CD4-positive, alpha-beta T cell (primary cell): Measurements from ENCODE around the gene C3. TPM values are rescaled to one million over a fixed set of nuclear protein-coding genes. Genes with fewer than 3 reads are reported as not detected.

ENCODE experiments used
- ATAC-seq: fragments of 200-7000 bp; cut with Tn5 transposase; one replicate; pipeline ENCODE4 v1.10.0; 2022; ENCODE audit warnings: mild to moderate bottlenecking; ENCODE audit not compliant: poor library complexity
- CTCF ChIA-PET: fragments of 350-600 bp; sonication (Branson Sonifier 250); formaldehyde crosslinking; loops from one replicate; lab custom pipeline; 2021; ENCODE audit warnings: antibody characterized with exemption, inconsistent platforms; lab: Charles Lee
- POLR2A ChIA-PET: fragments of 350-600 bp; sonication (Branson Sonifier 250); formaldehyde crosslinking; loops from one replicate; lab custom pipeline; 2021; ENCODE audit warnings: antibody characterized with exemption, inconsistent platforms; lab: Charles Lee
- DNase-seq, 14 experiments: peaks; one replicate each; pipeline ENCODE4 v3.0.0-alpha.2; 2013 to 2020; ENCODE audit warnings: mixed read lengths in 2 of 14
- H3K27ac ChIP-seq, 2 donors: one replicate each; pipeline versions ENCODE4 v1.5.1 to v1.7.0; 2013; ENCODE audit warnings: low read length in 2 of 2, low read depth in 1 of 2, mild to moderate bottlenecking in 1 of 2
- H3K27me3 ChIP-seq, 2 experiments: 1 replicate in 1 of 2; 2 replicates in 1 of 2; pipeline versions ENCODE4 v1.6.1 to v1.7.0; 2013; ENCODE audit warnings: low read length in 2 of 2, control low read depth in 1 of 2, mild to moderate bottlenecking in 1 of 2, moderate library complexity in 1 of 2; ENCODE audit not compliant: insufficient read depth in 2 of 2, control insufficient read depth in 1 of 2
- H3K36me3 ChIP-seq: one replicate; pipeline ENCODE4 v1.6.1; 2013; ENCODE audit warnings: low read length, control low read depth; ENCODE audit not compliant: insufficient read depth
- H3K4me1 ChIP-seq: one replicate; pipeline ENCODE4 v1.6.1; 2013; ENCODE audit warnings: low read length, control low read depth; ENCODE audit not compliant: insufficient read depth
- H3K4me3 ChIP-seq: one replicate; pipeline ENCODE4 v1.5.1; 2013; ENCODE audit warnings: mild to moderate bottlenecking, low read length, moderate library complexity
- H3K9me3 ChIP-seq, 2 experiments: 1 replicate in 1 of 2; 2 replicates in 1 of 2; pipeline versions ENCODE4 v1.6.1 to v1.7.0; 2013; ENCODE audit warnings: low read length in 2 of 2, mild to moderate bottlenecking in 2 of 2, control low read depth in 1 of 2, moderate library complexity in 1 of 2; ENCODE audit not compliant: control insufficient read depth in 1 of 2, insufficient read depth in 1 of 2
- H3K27ac Mint-ChIP-seq: one replicate; pipeline ENCODE4 v1.8.0; 2020; ENCODE audit warnings: mixed read lengths
- H3K27me3 Mint-ChIP-seq: one replicate; pipeline ENCODE4 v1.8.0; 2021; ENCODE audit warnings: mixed read lengths
- H3K36me3 Mint-ChIP-seq: one replicate; pipeline ENCODE4 v1.8.0; 2021; ENCODE audit warnings: low read depth, mixed read lengths
- H3K4me1 Mint-ChIP-seq: one replicate; pipeline ENCODE4 v1.8.0; 2021; ENCODE audit warnings: low read depth, mixed read lengths
- H3K4me3 Mint-ChIP-seq: one replicate; pipeline ENCODE4 v1.8.0; 2020; ENCODE audit warnings: mild to moderate bottlenecking, mixed read lengths
- H3K9me3 Mint-ChIP-seq: one replicate; pipeline ENCODE4 v1.8.0; 2020; ENCODE audit warnings: mixed read lengths
- CTCF ChIP-seq: fragments of 200-600 bp; IDR thresholded peaks from one replicate; pipeline ENCODE4 v1.8.0; 2022; ENCODE audit warnings: antibody characterized with exemption, mild to moderate bottlenecking
- intact Hi-C, 2 experiments: fragments of 100-400 bp; cut with DNase I in 1 of 2; cut with micrococcal nuclease in 1 of 2; formaldehyde crosslinking; loops; one replicate each; pipeline versions ENCODE4 v1.15.1 to v1.9.0; 2023 to 2025; cut with DNase I, micrococcal nuclease
- total RNA-seq, 174 experiments: library from RNA in 2 of 174; stranded (reverse) in 2 of 174; gene quantifications; one replicate each; pipeline ENCODE4 v1.2.3 and lab custom pipeline; 2021 to 2026

Gene C3
- total RNA-seq, 2 experiments from 2014 or later, result 0.55 TPM; not detected in 1

DNA sequence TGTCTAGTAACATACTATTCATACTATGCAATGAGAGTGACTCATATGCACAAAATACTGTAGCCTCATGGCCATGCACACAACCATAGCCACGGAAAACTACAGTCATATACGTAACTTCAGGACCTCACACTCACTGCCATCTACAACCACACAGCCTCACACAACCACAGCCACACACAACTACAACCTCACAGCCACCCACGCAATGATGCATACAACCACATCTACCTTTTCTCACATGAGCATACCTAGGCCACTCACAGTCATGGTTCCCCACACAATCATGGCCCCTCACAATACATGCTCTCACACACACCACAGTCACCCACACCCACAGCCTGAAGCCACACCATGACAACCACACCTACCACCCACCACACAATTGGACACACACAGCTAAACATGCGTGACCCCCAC lies 41.8 kb downstream of the C3 start:
- H3K27ac ChIP-seq, result no peak overlapping the region
- H3K36me3 Mint-ChIP-seq, result no peaks in the 10 kb centered on the region
- no peak overlapping the region for H3K4me3 ChIP-seq
- no peaks in the 10 kb centered on the region for H3K9me3 Mint-ChIP-seq
- DNase-seq (peak in 1 of 14 experiments; percentile 28), ATAC-seq (no peak)
- no peak overlapping the region for H3K27ac Mint-ChIP-seq
- peaks cover 0 to 5% of the 10 kb centered on the region in 2 experiments for H3K9me3 ChIP-seq
- no peaks in the 10 kb centered on the region for H3K27me3 Mint-ChIP-seq
- H3K4me3 Mint-ChIP-seq, result no peak overlapping the region
- ChIA-PET CTCF (no interaction called here), POLR2A (interaction anchor here (0.6 kb wide), 1 partner anchor 60 kb away, joined by 3 read pairs; no protein-coding TSS in a partner anchor)
- no peaks in the 10 kb centered on the region for H3K36me3 ChIP-seq
- H3K4me1 ChIP-seq, result peaks cover 39% of the 10 kb centered on the region
- intact Hi-C loops, result no loop called here
- peaks cover 30% of the 10 kb centered on the region for H3K4me1 Mint-ChIP-seq
- no peaks in the 10 kb centered on the region for H3K27me3 ChIP-seq
- TF ChIP-seq CTCF, result no peak

DNA sequence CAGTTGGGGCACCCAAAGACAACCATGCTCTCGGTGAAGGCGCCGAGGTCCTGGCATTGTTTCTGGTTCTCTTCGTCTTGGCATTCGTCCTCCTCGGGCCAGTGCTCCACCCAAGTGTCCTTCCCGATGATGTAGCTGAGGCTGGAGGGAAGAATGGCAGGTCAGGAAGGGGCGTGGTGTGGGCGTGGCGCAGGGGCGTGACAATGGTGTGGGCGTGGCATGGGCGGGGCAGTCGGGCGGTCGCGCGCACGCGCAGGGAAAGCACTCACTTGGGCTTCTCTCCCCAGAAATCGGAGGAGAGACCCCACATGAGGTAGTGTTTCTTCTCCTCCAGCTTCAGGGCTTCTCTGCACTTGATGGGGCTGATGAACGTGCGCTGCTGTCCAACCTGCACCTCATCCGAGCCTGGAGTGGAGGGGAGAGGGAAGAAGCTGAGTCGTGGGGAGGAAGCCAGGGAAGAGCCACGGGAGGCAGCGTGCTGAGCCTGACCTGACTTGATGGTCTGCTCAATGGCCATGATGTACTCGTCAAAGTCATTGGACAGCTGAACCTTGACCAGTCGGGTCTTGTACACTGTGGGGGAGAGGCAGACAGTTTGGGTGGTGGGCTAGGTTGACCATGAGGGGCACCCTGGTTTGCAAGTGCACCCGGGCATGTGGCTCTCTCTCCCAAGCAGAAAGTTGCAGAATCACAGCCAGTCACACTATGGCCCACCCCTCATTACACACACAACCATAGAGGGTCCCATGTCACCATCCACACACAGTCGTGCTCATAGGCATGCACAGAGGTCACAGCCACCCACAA lies 42.4 kb downstream of the C3 start:
- no peak for ATAC-seq
- TF ChIP-seq CTCF, result no peak
- Mint-ChIP-seq H3K9me3 (no peaks in the 10 kb centered on the region), H3K36me3 (no peaks in the 10 kb centered on the region), H3K4me1 (peaks cover 30% of the 10 kb centered on the region), H3K4me3 (no peak overlapping the region), H3K27ac (no peak overlapping the region), H3K27me3 (no peaks in the 10 kb centered on the region)
- ChIA-PET POLR2A (interaction anchor here (0.6 kb wide), 1 partner anchor 59 kb away, joined by 3 read pairs; no protein-coding TSS in a partner anchor), CTCF (no interaction called here)
- Histone ChIP-seq H3K4me3 (peak overlapping the region; percentile 19), H3K36me3 (no peaks in the 10 kb centered on the region), H3K27me3 (no peaks in the 10 kb centered on the region), H3K9me3 (peaks cover 0 to 5% of the 10 kb centered on the region in 2 experiments), H3K4me1 (peaks cover 44% of the 10 kb centered on the region), H3K27ac (no peak overlapping the region)
- intact Hi-C loops, result no loop called here
- DNase-seq, result peak in 10 of 14 experiments; percentile 18 to 69 (median 40)

DNA sequence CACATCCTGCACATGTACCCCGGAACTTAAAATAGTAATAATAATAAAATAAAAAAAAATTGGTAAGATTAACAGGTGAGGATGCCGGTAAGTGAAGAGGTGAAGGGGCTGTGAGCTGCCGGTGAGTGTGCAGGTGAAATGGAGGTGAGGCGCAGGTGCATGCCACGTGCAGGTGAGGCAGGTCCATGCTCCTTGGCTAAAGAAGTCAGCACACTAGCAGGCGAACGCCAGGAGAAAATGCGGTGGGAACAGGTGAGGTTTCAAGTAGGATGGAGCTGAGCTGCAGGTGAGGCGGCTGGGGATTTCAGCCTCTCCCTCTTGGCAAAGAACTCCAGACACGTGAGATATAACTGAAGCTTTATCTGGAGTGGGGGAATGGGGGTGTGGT lies 43.0 kb downstream of the C3 start:
- CTCF ChIA-PET, result no interaction called here

More for the DNA sequence above, 43.0 kb downstream of the C3 start:
- H3K36me3 ChIP-seq, result no peaks in the 10 kb centered on the region
- no peak overlapping the region for H3K4me3 Mint-ChIP-seq
- ATAC-seq (no peak), DNase-seq (no peak)
- H3K9me3 Mint-ChIP-seq, result no peaks in the 10 kb centered on the region
- H3K36me3 Mint-ChIP-seq, result no peaks in the 10 kb centered on the region
- peak overlapping the region; percentile 19 for H3K4me3 ChIP-seq
- H3K4me1 ChIP-seq, result peaks cover 46% of the 10 kb centered on the region
- no peak for TF ChIP-seq CTCF
- no peak overlapping the region for H3K27ac ChIP-seq
- peaks cover 0 to 5% of the 10 kb centered on the region in 2 experiments for H3K9me3 ChIP-seq
- POLR2A ChIA-PET, result no interaction called here
- no peak overlapping the region for H3K27ac Mint-ChIP-seq
- peaks cover 33% of the 10 kb centered on the region for H3K4me1 Mint-ChIP-seq
- intact Hi-C loops, result no loop called here
- no peaks in the 10 kb centered on the region for H3K27me3 Mint-ChIP-seq
- no peaks in the 10 kb centered on the region for H3K27me3 ChIP-seq
